AG04450 (cell line): Measurements from ENCODE around the gene TMEM140. TPM values are rescaled to one million over a fixed set of nuclear protein-coding genes. Genes with fewer than 3 reads are reported as not detected.

Source experiments
- CTCF ChIA-PET: fragments of 300-600, 350-600 bp; formaldehyde crosslinking; extraction: SDS; loops from one replicate; lab custom pipeline; 2022; ENCODE audit warnings: antibody characterized with exemption, inconsistent platforms; lab: Charles Lee
- POLR2A ChIA-PET: fragments of 350-600 bp; formaldehyde crosslinking; extraction: SDS; loops from one replicate; lab custom pipeline; 2021; ENCODE audit warnings: antibody characterized with exemption, inconsistent platforms; lab: Yijun Ruan, JAX
- DNase-seq: peaks from one replicate; pipeline ENCODE4 v3.0.0-alpha.2; 2011; ENCODE audit warnings: low read depth, low spot score
- H3K27ac ChIP-seq: one replicate; pipeline ENCODE4 v1.5.1; 2012; ENCODE audit warnings: low read depth, low read length, control low read depth
- H3K27me3 ChIP-seq: one replicate; pipeline ENCODE4 v1.6.0; 2012; ENCODE audit warnings: low read length; ENCODE audit not compliant: control insufficient read depth, insufficient read depth
- H3K4me3 ChIP-seq: 2 replicates; pipeline ENCODE4 v1.5.1; 2011; ENCODE audit warnings: mild to moderate bottlenecking, low read depth, low read length, control low read depth
- H3K9me3 ChIP-seq: 2 replicates; pipeline ENCODE4 v1.5.1; 2012; ENCODE audit warnings: low read length; ENCODE audit not compliant: control insufficient read depth, insufficient read depth
- CTCF ChIP-seq: IDR thresholded peaks from 2 replicates; pipeline ENCODE4 v1.5.1; 2011; ENCODE audit warnings: low read depth, low read length, control low read depth, inconsistent platforms
- polyA plus RNA-seq: library from polyadenylated mRNA; depleted of rRNA; stranded (reverse); fragments of >200 nt; gene quantifications from 2 replicates; pipeline ENCODE4 v1.2.3, GENCODE V29; 2011

The TMEM140 gene
- polyA plus RNA-seq, 1 experiment = 1.0 TPM

- no peaks in the 10 kb centered on the region for H3K27me3 ChIP-seq
- no peak overlapping the region for H3K27ac ChIP-seq
- H3K9me3 ChIP-seq = peaks cover 22% of the 10 kb centered on the region
- POLR2A ChIA-PET = no interaction called here
- CTCF ChIA-PET = no interaction called here
- TF ChIP-seq CTCF = no peak
- no peak for DNase-seq
- no peak overlapping the region for H3K4me3 ChIP-seq
These were observed 37.8 kb downstream of the TMEM140 start for GRCh38 chr7:135185471-135186260.

DNA sequence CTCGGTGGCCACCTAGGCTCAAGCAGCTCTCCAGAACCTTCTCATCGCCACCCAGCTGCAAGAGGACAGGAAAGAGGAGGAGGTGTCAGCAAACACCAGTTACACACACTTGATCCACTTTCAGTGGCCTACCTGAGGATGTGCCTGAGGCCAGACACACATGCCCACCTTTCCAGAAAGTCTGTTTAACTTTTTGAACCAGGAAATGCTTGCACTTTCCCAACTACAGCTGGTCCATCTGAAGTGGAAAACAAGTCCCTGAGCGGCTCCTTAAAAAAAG, 38.3 kb downstream of the TMEM140 start:
- no peak for TF ChIP-seq CTCF
- POLR2A ChIA-PET = no interaction called here
- H3K4me3 ChIP-seq = no peak overlapping the region
- CTCF ChIA-PET = no interaction called here
- H3K9me3 ChIP-seq = peaks cover 19% of the 10 kb centered on the region
- no peak overlapping the region for H3K27ac ChIP-seq
- no peak for DNase-seq
- no peaks in the 10 kb centered on the region for H3K27me3 ChIP-seq

DNA sequence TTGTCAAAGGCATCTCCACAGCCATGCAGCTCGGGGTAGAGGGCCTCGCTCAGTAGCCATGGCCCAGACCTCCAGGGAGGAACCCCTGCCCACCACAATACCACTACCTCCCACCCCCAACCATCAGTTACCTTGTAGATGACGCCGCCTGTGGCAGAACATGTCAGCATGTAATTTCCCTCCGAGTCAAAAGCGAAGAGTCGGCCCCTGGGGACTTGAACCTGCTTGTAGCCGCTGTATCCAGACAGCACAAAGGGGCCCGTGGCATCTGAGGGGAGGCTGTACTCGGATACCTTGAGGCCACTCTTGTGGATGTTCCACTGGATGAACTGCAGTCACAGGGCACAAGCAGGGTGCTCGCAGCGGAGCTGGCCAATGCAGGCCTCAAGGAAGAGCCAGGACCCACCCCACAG, 39.0 kb downstream of the TMEM140 start:
- H3K27me3 ChIP-seq = no peaks in the 10 kb centered on the region
- no peak overlapping the region for H3K27ac ChIP-seq
- no peak for TF ChIP-seq CTCF
- POLR2A ChIA-PET = no interaction called here
- H3K9me3 ChIP-seq = peaks cover 16% of the 10 kb centered on the region
- DNase-seq = no peak
- no peak overlapping the region for H3K4me3 ChIP-seq
- CTCF ChIA-PET = no interaction called here

DNA sequence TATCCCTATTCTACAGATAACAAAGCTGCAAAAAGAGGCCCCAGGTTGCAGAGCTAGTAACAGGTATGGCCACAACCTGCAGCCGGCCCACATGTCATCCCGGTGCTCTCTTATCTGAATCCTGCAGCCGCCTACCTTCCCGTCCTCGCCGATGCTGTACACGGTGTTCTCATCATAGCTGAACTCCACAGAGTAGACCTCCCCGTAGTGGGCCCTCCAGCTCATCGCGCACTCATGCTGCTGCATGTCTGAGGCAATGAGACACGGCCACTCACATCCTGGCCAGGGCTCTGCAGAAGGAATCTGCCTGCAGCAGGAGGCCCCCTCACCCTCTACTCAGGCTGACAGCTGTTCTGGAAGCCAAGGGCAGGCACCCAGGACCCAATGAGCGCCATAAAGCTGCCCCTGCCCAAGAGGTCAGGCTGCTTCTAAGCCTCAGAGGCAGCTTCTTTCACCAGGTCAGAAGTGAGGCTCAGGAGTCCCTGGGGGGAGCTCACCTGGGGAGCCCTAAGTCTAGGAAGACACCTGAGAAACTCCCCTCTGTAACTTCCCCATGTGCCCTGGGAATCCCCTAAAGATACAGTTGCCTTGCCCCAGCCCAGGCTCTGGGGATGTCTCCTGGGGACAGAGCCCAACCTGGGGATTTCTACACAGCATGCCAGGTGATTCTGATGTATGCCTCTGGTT, 40.6 kb downstream of the TMEM140 start:
- no peak overlapping the region for H3K4me3 ChIP-seq
- no peak for TF ChIP-seq CTCF
- H3K9me3 ChIP-seq = peaks cover 2% of the 10 kb centered on the region; the same call in 1 of the 2 replicates
- no peak for DNase-seq
- CTCF ChIA-PET = no interaction called here
- POLR2A ChIA-PET = no interaction called here
- H3K27me3 ChIP-seq = no peaks in the 10 kb centered on the region
- no peak overlapping the region for H3K27ac ChIP-seq

DNA sequence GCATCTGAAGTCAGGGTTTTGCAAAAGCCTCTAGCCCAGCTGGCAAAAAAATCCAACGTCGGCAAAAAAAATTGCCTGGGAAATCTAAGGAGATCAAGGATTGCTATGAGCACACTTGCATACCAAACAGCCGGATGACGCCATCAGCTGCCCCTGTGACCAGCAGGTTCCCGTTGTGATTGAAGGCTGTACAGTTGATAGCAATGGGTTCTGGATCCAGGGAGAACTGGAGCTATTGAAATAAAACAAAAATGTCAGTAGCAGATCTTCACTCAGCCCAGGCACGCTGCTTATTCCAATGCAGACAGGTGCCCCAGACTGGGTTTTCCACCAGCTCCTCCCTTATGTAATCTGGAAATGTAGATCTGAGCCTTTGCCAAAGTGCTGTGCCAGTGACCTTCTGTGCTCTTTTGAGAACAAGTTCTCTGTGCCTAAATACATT, 41.4 kb downstream of the TMEM140 start:
- Histone ChIP-seq H3K4me3 (no peak overlapping the region), H3K27ac (no peak overlapping the region), H3K27me3 (no peaks in the 10 kb centered on the region), H3K9me3 (no peaks in the 10 kb centered on the region)
- DNase-seq = no peak
- ChIA-PET POLR2A (no interaction called here), CTCF (no interaction called here)
- TF ChIP-seq CTCF = no peak
